ENCODE measurements around the gene CDC14B.
"Not testable (repeated sequence)": the region's sequence is repeated elsewhere in the genome, so short reads cannot be mapped to it uniquely, and the experiment has no call there.

The CDC14B gene

GRCh38 chr9:96508227-96508940 lies 111.3 kb downstream of the CDC14B start:
- H3K4me1 ChIP-seq (ENCODE audit: insufficient read depth, poor library complexity, severe bottlenecking): no peaks in the 10 kb centered on the region
- H3K36me3 ChIP-seq (ENCODE audit: low read depth): no peaks in the 10 kb centered on the region
- DNase-seq (ENCODE audit: low spot score) (no peak), ATAC-seq (ENCODE audit: low read depth) (no peak)
- H3K4me3 ChIP-seq (ENCODE audit: severe bottlenecking): no peak overlapping the region
- H3K27me3 ChIP-seq (ENCODE audit: insufficient read depth, poor library complexity, severe bottlenecking): no peaks in the 10 kb centered on the region
- H3K27ac ChIP-seq (ENCODE audit: poor library complexity, severe bottlenecking): no peak overlapping the region
- no peaks in the 10 kb centered on the region for H3K9me3 ChIP-seq (ENCODE audit: severe bottlenecking)
- no peak for TF ChIP-seq CTCF (IDR thresholded peaks at IDR 0.05; ENCODE audit: poor library complexity, severe bottlenecking)

- H3K4me3 ChIP-seq (ENCODE audit: severe bottlenecking): no peak overlapping the region
- H3K9me3 ChIP-seq (ENCODE audit: severe bottlenecking): no peaks in the 10 kb centered on the region
- H3K27ac ChIP-seq (ENCODE audit: poor library complexity, severe bottlenecking): no peak overlapping the region
- no peak for TF ChIP-seq CTCF (IDR thresholded peaks at IDR 0.05; ENCODE audit: poor library complexity, severe bottlenecking)
- DNase-seq (ENCODE audit: low spot score) (no peak), ATAC-seq (ENCODE audit: low read depth) (no peak)
- H3K36me3 ChIP-seq (ENCODE audit: low read depth): no peaks in the 10 kb centered on the region
- no peaks in the 10 kb centered on the region for H3K27me3 ChIP-seq (ENCODE audit: insufficient read depth, poor library complexity, severe bottlenecking)
- no peaks in the 10 kb centered on the region for H3K4me1 ChIP-seq (ENCODE audit: insufficient read depth, poor library complexity, severe bottlenecking)
Measured at GRCh38 chr9:96505316-96505991, 114.2 kb downstream of the CDC14B start.

GRCh38 chr9:96503918-96504317 lies 115.7 kb downstream of the CDC14B start:
- no peak for TF ChIP-seq CTCF (IDR thresholded peaks at IDR 0.05; ENCODE audit: poor library complexity, severe bottlenecking)

GRCh38 chr9:96503374-96503748 lies 116.3 kb downstream of the CDC14B start:
- not testable (repeated sequence) for H3K27me3 ChIP-seq (ENCODE audit: insufficient read depth, poor library complexity, severe bottlenecking); H3K4me1 ChIP-seq (ENCODE audit: insufficient read depth, poor library complexity, severe bottlenecking); ATAC-seq (ENCODE audit: low read depth); H3K36me3 ChIP-seq (ENCODE audit: low read depth); DNase-seq (ENCODE audit: low spot score); H3K4me3 ChIP-seq (ENCODE audit: severe bottlenecking); H3K27ac ChIP-seq (ENCODE audit: poor library complexity, severe bottlenecking); H3K9me3 ChIP-seq (ENCODE audit: severe bottlenecking)

More at GRCh38 chr9:96503918-96504317, 115.7 kb downstream of the CDC14B start:
- Histone ChIP-seq H3K27ac (ENCODE audit: poor library complexity, severe bottlenecking) (no peak overlapping the region), H3K36me3 (ENCODE audit: low read depth) (no peaks in the 10 kb centered on the region), H3K4me3 (ENCODE audit: severe bottlenecking) (no peak overlapping the region), H3K4me1 (ENCODE audit: insufficient read depth, poor library complexity, severe bottlenecking) (no peaks in the 10 kb centered on the region), H3K9me3 (ENCODE audit: severe bottlenecking) (no peaks in the 10 kb centered on the region), H3K27me3 (ENCODE audit: insufficient read depth, poor library complexity, severe bottlenecking) (no peaks in the 10 kb centered on the region)
- DNase-seq (ENCODE audit: low spot score): no peak
- no peak for ATAC-seq (ENCODE audit: low read depth)

GRCh38 chr9:96502539-96503373 lies 116.9 kb downstream of the CDC14B start:
- no peaks in the 10 kb centered on the region for H3K36me3 ChIP-seq (ENCODE audit: low read depth)
- DNase-seq (ENCODE audit: low spot score): no peak
- no peaks in the 10 kb centered on the region for H3K27me3 ChIP-seq (ENCODE audit: insufficient read depth, poor library complexity, severe bottlenecking)
- H3K27ac ChIP-seq (ENCODE audit: poor library complexity, severe bottlenecking): no peak overlapping the region
- H3K4me3 ChIP-seq (ENCODE audit: severe bottlenecking): no peak overlapping the region
- ATAC-seq (ENCODE audit: low read depth): no peak
- no peaks in the 10 kb centered on the region for H3K9me3 ChIP-seq (ENCODE audit: severe bottlenecking)
- no peaks in the 10 kb centered on the region for H3K4me1 ChIP-seq (ENCODE audit: insufficient read depth, poor library complexity, severe bottlenecking)
- no peak for TF ChIP-seq CTCF (IDR thresholded peaks at IDR 0.05; ENCODE audit: poor library complexity, severe bottlenecking)
